Activated naive CD4-positive, alpha-beta T cell treated with anti-CD3 and anti-CD28 coated beads for 36 hours (primary cell): ENCODE measurements around the gene DPP10. TPM values are rescaled to one million over a fixed set of nuclear protein-coding genes. Genes with fewer than 3 reads are reported as not detected.

Source experiments
- CTCF ChIA-PET: fragments of 350-600 bp; sonication (Branson Sonifier 250); formaldehyde crosslinking; loops from one replicate; lab custom pipeline; 2021; ENCODE audit warnings: antibody characterized with exemption; lab: Charles Lee
- DNase-seq: peaks from one replicate; pipeline ENCODE4 v3.0.0-alpha.2; 2020
- H3K27ac Mint-ChIP-seq: one replicate; pipeline ENCODE4 v1.8.0; 2021; ENCODE audit warnings: mild to moderate bottlenecking, mixed read lengths
- H3K27me3 Mint-ChIP-seq: one replicate; pipeline ENCODE4 v1.8.0; 2021; ENCODE audit warnings: low read depth, mixed read lengths
- H3K36me3 Mint-ChIP-seq: one replicate; pipeline ENCODE4 v1.8.0; 2021; ENCODE audit warnings: low read depth, mixed read lengths
- H3K4me1 Mint-ChIP-seq: one replicate; pipeline ENCODE4 v1.8.0; 2021; ENCODE audit warnings: low read depth, mixed read lengths
- H3K4me3 Mint-ChIP-seq: one replicate; pipeline ENCODE4 v1.8.0; 2021; ENCODE audit warnings: mild to moderate bottlenecking, moderate library complexity, mixed read lengths
- H3K9me3 Mint-ChIP-seq: one replicate; pipeline ENCODE4 v1.8.0; 2021; ENCODE audit warnings: mixed read lengths
- intact Hi-C: fragments of 100-400 bp; cut with micrococcal nuclease; formaldehyde crosslinking; loops from one replicate; pipeline ENCODE4 v1.15.1; 2023
- total RNA-seq, 2 experiments: library from RNA; stranded (reverse); gene quantifications; one replicate each; pipeline ENCODE4 v1.2.3, GENCODE V29; 2021

Gene DPP10
- total RNA-seq, 2 experiments from 2014 or later, result not detected

- CTCF ChIA-PET, result no interaction called here
- H3K27ac Mint-ChIP-seq, result no peak overlapping the region
- H3K36me3 Mint-ChIP-seq, result no peaks in the 10 kb centered on the region
- intact Hi-C loops, result no loop called here
- no peak for DNase-seq
- peaks cover 10% of the 10 kb centered on the region for H3K9me3 Mint-ChIP-seq
- H3K27me3 Mint-ChIP-seq, result no peaks in the 10 kb centered on the region
- H3K4me3 Mint-ChIP-seq, result no peak overlapping the region
- H3K4me1 Mint-ChIP-seq, result no peaks in the 10 kb centered on the region
Measured at GRCh38 chr2:115738111-115738510, 1295.7 kb downstream of the DPP10 start.

GRCh38 chr2:115739574-115739973 is 1297.1 kb downstream of the DPP10 start:
- Mint-ChIP-seq H3K27ac (no peak overlapping the region), H3K36me3 (no peaks in the 10 kb centered on the region), H3K27me3 (no peaks in the 10 kb centered on the region), H3K9me3 (peaks cover 8% of the 10 kb centered on the region), H3K4me3 (no peak overlapping the region), H3K4me1 (no peaks in the 10 kb centered on the region)
- intact Hi-C loops, result no loop called here
- CTCF ChIA-PET, result no interaction called here
- no peak for DNase-seq

GRCh38 chr2:115746151-115746550 is 1303.7 kb downstream of the DPP10 start:
- Mint-ChIP-seq H3K27me3 (no peaks in the 10 kb centered on the region), H3K36me3 (no peaks in the 10 kb centered on the region), H3K27ac (no peak overlapping the region), H3K4me3 (no peak overlapping the region), H3K9me3 (peaks cover 3% of the 10 kb centered on the region), H3K4me1 (no peaks in the 10 kb centered on the region)
- CTCF ChIA-PET, result no interaction called here
- no peak for DNase-seq
- intact Hi-C loops, result no loop called here

- intact Hi-C loops, result no loop called here
- no peaks in the 10 kb centered on the region for H3K27me3 Mint-ChIP-seq
- no peak overlapping the region for H3K27ac Mint-ChIP-seq
- H3K36me3 Mint-ChIP-seq, result no peaks in the 10 kb centered on the region
- DNase-seq, result no peak
- no peaks in the 10 kb centered on the region for H3K4me1 Mint-ChIP-seq
- H3K9me3 Mint-ChIP-seq, result peaks cover 2% of the 10 kb centered on the region
- CTCF ChIA-PET, result no interaction called here
- no peak overlapping the region for H3K4me3 Mint-ChIP-seq
Measured at GRCh38 chr2:115757286-115757685, 1314.8 kb downstream of the DPP10 start.

- H3K27ac Mint-ChIP-seq, result no peak overlapping the region
- no peaks in the 10 kb centered on the region for H3K36me3 Mint-ChIP-seq
- H3K4me3 Mint-ChIP-seq, result no peak overlapping the region
- H3K4me1 Mint-ChIP-seq, result no peaks in the 10 kb centered on the region
- intact Hi-C loops, result no loop called here
- no peak for DNase-seq
- no peaks in the 10 kb centered on the region for H3K27me3 Mint-ChIP-seq
- CTCF ChIA-PET, result no interaction called here
- H3K9me3 Mint-ChIP-seq, result peaks cover 6% of the 10 kb centered on the region
Measured at GRCh38 chr2:115763601-115764000, 1321.2 kb downstream of the DPP10 start.

- intact Hi-C loops, result no loop called here
- Mint-ChIP-seq H3K27ac (no peak overlapping the region), H3K4me1 (no peaks in the 10 kb centered on the region), H3K27me3 (no peaks in the 10 kb centered on the region), H3K9me3 (peaks cover 4% of the 10 kb centered on the region), H3K36me3 (no peaks in the 10 kb centered on the region), H3K4me3 (no peak overlapping the region)
- DNase-seq, result no peak
- CTCF ChIA-PET, result no interaction called here
Measured at GRCh38 chr2:115771516-115771915, 1329.1 kb downstream of the DPP10 start.

- Mint-ChIP-seq H3K27ac (no peak overlapping the region), H3K9me3 (peaks cover 3% of the 10 kb centered on the region), H3K27me3 (no peaks in the 10 kb centered on the region), H3K36me3 (no peaks in the 10 kb centered on the region), H3K4me1 (no peaks in the 10 kb centered on the region), H3K4me3 (no peak overlapping the region)
- intact Hi-C loops, result no loop called here
- no peak for DNase-seq
- CTCF ChIA-PET, result no interaction called here
Measured at GRCh38 chr2:115774361-115774760, 1331.9 kb downstream of the DPP10 start.

- intact Hi-C loops, result no loop called here
- H3K9me3 Mint-ChIP-seq, result peaks cover 7% of the 10 kb centered on the region
- H3K27me3 Mint-ChIP-seq, result no peaks in the 10 kb centered on the region
- no peak for DNase-seq
- CTCF ChIA-PET, result no interaction called here
- H3K4me1 Mint-ChIP-seq, result no peaks in the 10 kb centered on the region
- no peak overlapping the region for H3K4me3 Mint-ChIP-seq
- H3K36me3 Mint-ChIP-seq, result no peaks in the 10 kb centered on the region
- no peak overlapping the region for H3K27ac Mint-ChIP-seq
Measured at GRCh38 chr2:115779085-115779632, 1336.7 kb downstream of the DPP10 start.

- peaks cover 7% of the 10 kb centered on the region for H3K9me3 Mint-ChIP-seq
- H3K36me3 Mint-ChIP-seq, result no peaks in the 10 kb centered on the region
- no peak overlapping the region for H3K27ac Mint-ChIP-seq
- DNase-seq, result no peak
- no peaks in the 10 kb centered on the region for H3K27me3 Mint-ChIP-seq
- H3K4me1 Mint-ChIP-seq, result no peaks in the 10 kb centered on the region
- no peak overlapping the region for H3K4me3 Mint-ChIP-seq
- intact Hi-C loops, result no loop called here
- CTCF ChIA-PET, result no interaction called here
Measured at GRCh38 chr2:115782286-115782685, 1339.8 kb downstream of the DPP10 start.

- CTCF ChIA-PET, result no interaction called here
- Mint-ChIP-seq H3K36me3 (no peaks in the 10 kb centered on the region), H3K27me3 (no peaks in the 10 kb centered on the region), H3K4me1 (no peaks in the 10 kb centered on the region), H3K9me3 (peaks cover 8% of the 10 kb centered on the region), H3K27ac (no peak overlapping the region), H3K4me3 (no peak overlapping the region)
- no peak for DNase-seq
- intact Hi-C loops, result no loop called here
Measured at GRCh38 chr2:115796078-115796477, 1353.6 kb downstream of the DPP10 start.

- H3K4me3 Mint-ChIP-seq, result no peak overlapping the region
- H3K4me1 Mint-ChIP-seq, result no peaks in the 10 kb centered on the region
- no peak overlapping the region for H3K27ac Mint-ChIP-seq
- no peak for DNase-seq
- intact Hi-C loops, result no loop called here
- CTCF ChIA-PET, result interaction anchor here (0.7 kb wide), 1 partner anchor 607 kb away, joined by 3 read pairs; no protein-coding TSS in a partner anchor
- H3K36me3 Mint-ChIP-seq, result no peaks in the 10 kb centered on the region
- H3K9me3 Mint-ChIP-seq, result peaks cover 6% of the 10 kb centered on the region
- H3K27me3 Mint-ChIP-seq, result no peaks in the 10 kb centered on the region
Measured at GRCh38 chr2:115807276-115807675, 1364.8 kb downstream of the DPP10 start.

- intact Hi-C loops, result no loop called here
Measured at GRCh38 chr2:115825912-115826311, 1383.5 kb downstream of the DPP10 start.

GRCh38 chr2:115833196-115833595 is 1390.8 kb downstream of the DPP10 start:
- DNase-seq, result no peak
- intact Hi-C loops, result no loop called here
- H3K9me3 Mint-ChIP-seq, result no peaks in the 10 kb centered on the region
- CTCF ChIA-PET, result no interaction called here
- no peak overlapping the region for H3K27ac Mint-ChIP-seq
- no peaks in the 10 kb centered on the region for H3K4me1 Mint-ChIP-seq
- H3K27me3 Mint-ChIP-seq, result no peaks in the 10 kb centered on the region
- no peak overlapping the region for H3K4me3 Mint-ChIP-seq
- no peaks in the 10 kb centered on the region for H3K36me3 Mint-ChIP-seq

More at GRCh38 chr2:115825912-115826311, 1383.5 kb downstream of the DPP10 start:
- H3K9me3 Mint-ChIP-seq, result peaks cover 4% of the 10 kb centered on the region
- no peaks in the 10 kb centered on the region for H3K4me1 Mint-ChIP-seq
- H3K27me3 Mint-ChIP-seq, result no peaks in the 10 kb centered on the region
- no peak for DNase-seq
- no peak overlapping the region for H3K4me3 Mint-ChIP-seq
- H3K27ac Mint-ChIP-seq, result no peak overlapping the region
- CTCF ChIA-PET, result no interaction called here
- H3K36me3 Mint-ChIP-seq, result no peaks in the 10 kb centered on the region
